Endometrial microvascular endothelial cells (primary cell): Measurements from ENCODE around the gene SSH3. TPM values are rescaled to one million over a fixed set of nuclear protein-coding genes. Genes with fewer than 3 reads are reported as not detected.

Experiments used
- in situ Hi-C: cut with HindIII; loops from 2 replicates; pipeline ENCODE4 v1.10.0; 2017; ENCODE audit warnings: low sequenced_read_pairs, low pct_unique_long_range_greater_than_20kb; ENCODE audit errors: inconsistent ontology term
- total RNA-seq: library from RNA; depleted of rRNA; stranded (reverse); fragments of >200 nt; gene quantifications from one replicate; pipeline ENCODE4 v1.2.3, GENCODE V29; 2015; ENCODE audit errors: inconsistent ontology term

SSH3 gene
- total RNA-seq, 1 donor from 2014 or later: 10.1 TPM

- in situ Hi-C loops: no loop called here
These were observed 50.2 kb downstream of the SSH3 start, which contains the start of gene POLD4 for GRCh38 chr11:67353317-67354074. TSS of gene POLD4 (minus strand) at chr11:67353546. CDS start at chr11:67353399, 147 bp downstream.

- in situ Hi-C loops: no loop called here
These were observed 51.0 kb downstream of the SSH3 start for GRCh38 chr11:67354075-67355022.

GRCh38 chr11:67355023-67355793, 51.9 kb downstream of the SSH3 start:
- in situ Hi-C loops: no loop called here

- in situ Hi-C loops: no loop called here
These were observed 52.6 kb downstream of the SSH3 start for GRCh38 chr11:67355794-67356386.

GRCh38 chr11:67356387-67356863, 53.1 kb downstream of the SSH3 start:
- in situ Hi-C loops: no loop called here

- in situ Hi-C loops: no loop called here
These were observed 53.7 kb downstream of the SSH3 start for GRCh38 chr11:67356864-67357561.

GRCh38 chr11:67357831-67358670, 54.7 kb downstream of the SSH3 start:
- in situ Hi-C loops: no loop called here

Other genes with a start within 250 kb of the SSH3 start
- 11.1 TPM for gene RHOD, start 246.7 kb upstream of the SSH3 start, total RNA-seq
- gene KDM2A, start 184.3 kb upstream of the SSH3 start, total RNA-seq: 39.8 TPM
- gene GRK2, start 37.1 kb upstream of the SSH3 start, total RNA-seq: 70.4 TPM
- gene ANKRD13D, start 14.2 kb upstream of the SSH3 start, total RNA-seq: 19.7 TPM
- 100 TPM for gene POLD4, start 50.0 kb downstream of the SSH3 start, total RNA-seq
- 2.2 TPM for gene CLCF1, start 70.1 kb downstream of the SSH3 start, total RNA-seq
- 9.5 TPM for gene RAD9A, start 88.5 kb downstream of the SSH3 start, total RNA-seq
- gene PPP1CA, start 98.3 kb downstream of the SSH3 start, total RNA-seq: 302 TPM
- not detected for gene TBC1D10C, start 100.6 kb downstream of the SSH3 start, total RNA-seq
- not detected for gene CARNS1, start 112.1 kb downstream of the SSH3 start, total RNA-seq
- gene RPS6KB2, start 125.0 kb downstream of the SSH3 start, total RNA-seq: 65.8 TPM
- gene PTPRCAP, start 134.2 kb downstream of the SSH3 start, total RNA-seq: not detected
- 130 TPM for gene CORO1B, start 139.9 kb downstream of the SSH3 start, total RNA-seq
- not detected for gene GPR152, start 149.2 kb downstream of the SSH3 start, total RNA-seq
- gene CABP4, start 151.8 kb downstream of the SSH3 start, total RNA-seq: 2.0 TPM
- 39.0 TPM for gene TMEM134, start 165.7 kb downstream of the SSH3 start, total RNA-seq
- 31.4 TPM for gene AIP, start 179.5 kb downstream of the SSH3 start, total RNA-seq
- 12.5 TPM for gene PITPNM1, start 201.8 kb downstream of the SSH3 start, total RNA-seq
- 53.1 TPM for gene CDK2AP2, start 204.6 kb downstream of the SSH3 start, total RNA-seq
- gene CABP2, start 219.9 kb downstream of the SSH3 start, total RNA-seq: not detected